ENCODE measurements around the gene HEPH.

- TF ChIP-seq FOXK1 (CRISPR knock-in tag; IDR thresholded peaks at IDR 0.05) (no peak), E2F4 (CRISPR knock-in tag; IDR thresholded peaks at IDR 0.05; ENCODE audit: borderline replicate concordance, low read depth) (no peak), CTCF (IDR thresholded peaks at IDR 0.05) (no peak), CREB1 (CRISPR knock-in tag; IDR thresholded peaks at IDR 0.05) (no peak), NR3C1 (CRISPR knock-in tag; conservative IDR thresholded peaks at IDR 0.05; ENCODE audit: low read depth) (no peak), TCF7 (CRISPR knock-in tag; IDR thresholded peaks at IDR 0.05; ENCODE audit: low read depth) (no peak), OVOL2 (CRISPR knock-in tag; IDR thresholded peaks at IDR 0.05; ENCODE audit: borderline replicate concordance) (no peak), SP1 (CRISPR knock-in tag; conservative IDR thresholded peaks at IDR 0.05) (no peak), MAX (CRISPR knock-in tag; IDR thresholded peaks at IDR 0.05) (no peak), IRF1 (CRISPR knock-in tag; IDR thresholded peaks at IDR 0.05) (no peak), ZBTB43 (CRISPR knock-in tag; IDR thresholded peaks at IDR 0.05) (no peak), E2F1 (CRISPR knock-in tag; IDR thresholded peaks at IDR 0.05) (no peak), KAT7 (CRISPR knock-in tag; IDR thresholded peaks at IDR 0.05; ENCODE audit: borderline replicate concordance) (no peak)
Observed at GRCh38 chrX:66200050-66200664, 36.1 kb downstream of the HEPH start.

All from WTC11 (cell line).